ENCODE data around the gene WFIKKN2.
A peak's percentile ranks its signal among the peaks of the same experiment; 100 is the strongest.

WFIKKN2 gene

GRCh38 chr17:50879086-50879485, 43.7 kb downstream of the WFIKKN2 start:
- no peak for DNase-seq (ENCODE audit: low spot score)

GRCh38 chr17:50881182-50881581, 45.8 kb downstream of the WFIKKN2 start:
- DNase-seq (ENCODE audit: low spot score), result no peak

GRCh38 chr17:50882851-50883250, 47.5 kb downstream of the WFIKKN2 start:
- DNase-seq (ENCODE audit: low spot score), result peak; percentile 76

GRCh38 chr17:50883850-50884438, 48.6 kb downstream of the WFIKKN2 start:
- DNase-seq (ENCODE audit: low spot score), result no peak

- DNase-seq (ENCODE audit: low spot score), result peak; percentile 38
Measured at GRCh38 chr17:50884439-50885311, 49.3 kb downstream of the WFIKKN2 start.

DNA sequence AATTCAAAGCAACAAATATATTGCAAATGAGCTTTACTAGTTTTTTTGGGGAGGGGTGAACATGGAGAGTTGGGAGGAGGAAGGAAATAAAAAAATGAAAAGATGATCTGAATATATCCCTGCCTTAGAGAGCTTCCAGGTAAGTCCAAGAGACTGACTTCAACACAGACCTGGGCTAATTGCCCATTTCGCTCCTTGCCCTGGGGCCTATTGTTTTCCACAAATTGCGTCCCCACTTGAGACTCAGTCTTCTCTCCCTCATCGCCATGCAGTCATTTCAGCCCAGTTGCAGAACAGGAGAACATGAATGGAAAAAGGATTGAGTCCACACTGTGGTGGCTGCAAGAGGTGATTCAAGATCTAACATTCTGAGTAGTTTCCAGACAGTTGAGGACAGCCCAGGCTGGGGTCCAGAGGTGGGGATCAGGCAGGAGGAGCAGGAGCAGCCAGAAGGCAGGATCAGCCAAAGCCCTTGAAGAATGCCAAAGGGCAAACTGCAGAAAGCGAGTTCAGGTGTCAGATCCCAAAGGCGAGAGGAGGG, 52.4 kb downstream of the WFIKKN2 start:
- DNase-seq (ENCODE audit: low spot score), result no peak

DNA sequence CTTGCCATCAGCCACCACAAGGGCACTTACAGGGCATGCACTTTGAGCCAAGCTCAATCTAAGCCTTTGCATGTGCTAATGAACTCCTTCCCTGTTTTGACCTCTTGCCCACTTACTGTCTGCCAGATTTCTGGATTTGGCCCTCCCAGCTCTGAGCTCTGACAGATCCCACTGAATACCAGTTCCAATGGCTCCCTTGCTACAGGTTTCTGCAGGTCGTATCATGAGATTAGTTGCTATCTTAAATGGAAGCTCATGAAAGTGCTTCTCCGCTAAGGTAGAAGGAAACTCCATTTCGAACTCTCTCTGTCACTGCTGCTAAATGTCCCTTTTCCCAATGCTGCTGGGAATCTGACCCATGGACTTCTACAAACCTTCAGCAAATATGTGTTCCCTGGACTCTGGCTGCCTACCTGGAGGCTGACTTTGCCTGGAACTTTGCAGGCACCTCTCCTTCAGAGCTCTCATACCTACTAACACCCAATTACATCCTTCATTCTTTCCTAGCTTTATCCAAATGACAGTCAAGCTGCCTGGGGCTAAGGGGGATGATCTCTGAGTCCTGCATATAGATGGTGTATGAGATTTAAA, 54.2 kb downstream of the WFIKKN2 start:
- DNase-seq (ENCODE audit: low spot score), result no peak

- peak; percentile 52 for DNase-seq (ENCODE audit: low spot score)
Measured at GRCh38 chr17:50890675-50891516, 55.5 kb downstream of the WFIKKN2 start.

GRCh38 chr17:50891577-50891989, 56.2 kb downstream of the WFIKKN2 start:
- DNase-seq (ENCODE audit: low spot score), result no peak
